ENCODE measurements around the gene TRPM3.

GRCh38 chr9:70792796-70793195 lies 328.6 kb downstream of the TRPM3 start:
- TF ChIP-seq, protein P1, sequence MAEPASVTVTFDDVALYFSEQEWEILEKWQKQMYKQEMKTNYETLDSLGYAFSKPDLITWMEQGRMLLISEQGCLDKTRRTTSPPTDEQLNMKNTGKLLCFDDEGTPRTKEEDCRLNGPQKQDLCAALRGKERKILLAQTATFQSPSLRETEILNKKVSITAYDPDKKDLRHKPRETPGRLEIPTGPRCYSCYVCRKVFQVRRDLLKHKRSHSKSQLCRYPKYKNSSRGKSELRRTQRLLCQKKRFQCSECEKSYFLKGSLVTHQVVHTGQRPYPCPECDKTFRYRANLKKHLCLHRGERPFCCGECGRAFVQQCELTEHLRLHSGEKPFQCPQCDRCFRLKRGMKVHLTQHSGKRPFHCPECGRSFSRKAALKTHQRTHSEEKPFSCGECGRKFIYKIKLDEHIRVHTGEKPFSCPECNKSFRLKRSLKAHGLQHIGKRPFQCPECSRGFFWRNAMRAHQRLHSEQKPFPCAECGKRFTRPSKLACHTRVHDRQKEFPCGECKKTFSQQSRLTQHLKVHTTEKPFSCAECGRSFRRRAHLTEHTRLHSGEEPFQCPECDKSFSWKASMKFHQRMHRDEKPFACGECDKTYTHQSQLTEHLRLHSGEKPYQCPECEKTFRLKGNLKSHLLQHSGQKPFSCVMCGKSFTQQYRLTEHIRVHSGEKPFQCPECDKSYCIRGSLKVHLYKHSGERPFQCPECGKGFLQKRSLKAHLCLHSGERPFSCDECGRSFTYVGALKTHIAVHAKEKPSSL (CRISPR knock-in tag; conservative IDR thresholded peaks at IDR 0.05) = no peak
- TF ChIP-seq, protein P2, sequence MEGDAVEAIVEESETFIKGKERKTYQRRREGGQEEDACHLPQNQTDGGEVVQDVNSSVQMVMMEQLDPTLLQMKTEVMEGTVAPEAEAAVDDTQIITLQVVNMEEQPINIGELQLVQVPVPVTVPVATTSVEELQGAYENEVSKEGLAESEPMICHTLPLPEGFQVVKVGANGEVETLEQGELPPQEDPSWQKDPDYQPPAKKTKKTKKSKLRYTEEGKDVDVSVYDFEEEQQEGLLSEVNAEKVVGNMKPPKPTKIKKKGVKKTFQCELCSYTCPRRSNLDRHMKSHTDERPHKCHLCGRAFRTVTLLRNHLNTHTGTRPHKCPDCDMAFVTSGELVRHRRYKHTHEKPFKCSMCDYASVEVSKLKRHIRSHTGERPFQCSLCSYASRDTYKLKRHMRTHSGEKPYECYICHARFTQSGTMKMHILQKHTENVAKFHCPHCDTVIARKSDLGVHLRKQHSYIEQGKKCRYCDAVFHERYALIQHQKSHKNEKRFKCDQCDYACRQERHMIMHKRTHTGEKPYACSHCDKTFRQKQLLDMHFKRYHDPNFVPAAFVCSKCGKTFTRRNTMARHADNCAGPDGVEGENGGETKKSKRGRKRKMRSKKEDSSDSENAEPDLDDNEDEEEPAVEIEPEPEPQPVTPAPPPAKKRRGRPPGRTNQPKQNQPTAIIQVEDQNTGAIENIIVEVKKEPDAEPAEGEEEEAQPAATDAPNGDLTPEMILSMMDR (IDR thresholded peaks at IDR 0.05) = no peak
- no peak for TF ChIP-seq ZBTB21 (CRISPR knock-in tag; IDR thresholded peaks at IDR 0.05; ENCODE audit: borderline replicate concordance)

Data from WTC11 (cell line).